HG03196 (cell line): Measurements from ENCODE around the gene KCNIP1.

ENCODE experiments used
- ATAC-seq: cut with Tn5 transposase; IDR thresholded peaks from one replicate; pipeline ENCODE4 v1.9.1; 2021; ENCODE audit not compliant: unreplicated experiment

The KCNIP1 gene

GRCh38 chr5:170562166-170562874 is 58.5 kb downstream of the KCNIP1 start:
- no peak for ATAC-seq

DNA sequence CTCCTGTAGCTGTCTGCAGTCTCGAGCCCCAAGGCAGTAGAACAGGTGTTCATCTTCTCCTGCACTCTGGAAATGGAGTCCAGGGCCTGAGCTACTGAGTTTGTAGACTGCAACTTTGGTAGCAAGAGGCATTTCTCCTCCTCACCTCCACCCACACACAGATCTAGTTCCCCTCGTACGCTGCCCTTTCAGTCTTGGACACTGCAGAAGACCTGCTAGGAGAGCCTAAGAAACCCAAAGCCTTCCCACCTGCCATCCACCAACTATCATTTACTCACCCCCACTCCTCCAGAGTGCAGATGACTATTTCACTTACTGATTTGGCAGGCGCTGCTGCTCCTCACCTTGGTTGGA is 59.0 kb downstream of the KCNIP1 start:
- no peak for ATAC-seq

- ATAC-seq: no peak
Observed at GRCh38 chr5:170563824-170564567, 60.2 kb downstream of the KCNIP1 start.

DNA sequence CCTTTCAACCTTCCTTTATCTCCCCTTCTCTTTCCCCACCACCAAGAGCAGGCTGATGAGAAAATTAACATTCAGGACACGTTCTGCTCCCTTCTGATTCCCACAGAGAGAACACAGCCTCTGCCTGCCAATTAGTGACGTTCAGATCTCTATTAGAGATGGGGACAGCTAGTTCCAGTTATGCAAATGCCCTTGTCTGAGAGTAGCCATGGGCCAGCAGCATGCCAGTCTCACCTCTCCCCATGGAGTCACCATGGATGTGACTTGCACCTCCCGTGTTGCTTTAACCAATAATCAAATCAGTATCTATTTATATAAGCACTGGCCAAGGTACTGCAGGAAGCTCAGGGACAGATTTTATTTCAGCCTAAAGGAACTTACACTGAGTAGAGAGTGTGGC is 61.3 kb downstream of the KCNIP1 start:
- no peak for ATAC-seq

GRCh38 chr5:170569101-170569500 is 65.3 kb downstream of the KCNIP1 start:
- no peak for ATAC-seq

- no peak for ATAC-seq
Observed at GRCh38 chr5:170570476-170570875, 66.7 kb downstream of the KCNIP1 start.

GRCh38 chr5:170571281-170571731 is 67.5 kb downstream of the KCNIP1 start:
- ATAC-seq: no peak

DNA sequence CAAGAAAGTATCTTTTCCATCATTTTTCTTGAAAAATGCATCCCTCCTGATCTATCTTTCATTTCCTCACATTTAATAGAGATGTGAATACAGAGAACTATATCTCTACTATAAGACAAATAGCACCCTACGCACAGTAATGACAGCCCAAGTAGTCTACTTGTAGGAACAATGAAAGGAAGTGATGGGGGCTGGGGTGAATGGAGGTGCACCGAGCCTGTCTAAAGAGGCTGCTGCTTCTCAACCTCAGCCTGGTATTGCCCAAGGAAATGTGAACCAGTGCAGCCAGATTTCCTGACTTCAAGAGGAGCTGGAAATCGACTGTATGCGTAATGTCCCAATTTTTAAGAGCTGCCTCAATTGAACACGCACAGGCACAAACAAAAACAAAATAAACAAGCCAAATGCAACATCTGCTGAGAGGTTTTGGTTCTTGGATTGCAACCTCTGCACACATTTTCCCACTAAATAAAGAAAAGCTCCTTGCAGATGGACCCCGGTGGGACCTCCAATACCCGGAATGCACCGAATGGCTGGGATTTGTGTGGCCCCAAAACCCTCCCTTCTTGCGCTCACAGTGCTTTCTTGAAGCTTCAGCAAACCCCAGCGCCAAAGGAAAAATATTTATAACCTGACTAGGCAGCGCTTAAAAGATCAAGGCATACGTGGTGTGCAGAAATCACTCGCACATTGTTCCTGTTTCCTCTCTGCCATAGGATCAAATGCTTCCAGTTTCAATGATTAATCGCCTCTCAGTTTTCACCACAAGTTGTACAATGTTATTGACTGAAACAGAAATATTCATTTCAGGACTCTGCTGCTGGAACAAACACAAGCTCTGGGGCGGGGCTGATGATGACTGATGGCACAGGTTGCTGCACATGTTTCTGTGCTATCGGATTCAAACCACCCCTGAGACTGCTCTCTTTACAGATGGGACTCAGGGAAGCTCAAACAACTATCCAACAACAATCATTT is 68.3 kb downstream of the KCNIP1 start:
- peak; percentile 97 for ATAC-seq

GRCh38 chr5:170573114-170573513 is 69.3 kb downstream of the KCNIP1 start:
- no peak for ATAC-seq

DNA sequence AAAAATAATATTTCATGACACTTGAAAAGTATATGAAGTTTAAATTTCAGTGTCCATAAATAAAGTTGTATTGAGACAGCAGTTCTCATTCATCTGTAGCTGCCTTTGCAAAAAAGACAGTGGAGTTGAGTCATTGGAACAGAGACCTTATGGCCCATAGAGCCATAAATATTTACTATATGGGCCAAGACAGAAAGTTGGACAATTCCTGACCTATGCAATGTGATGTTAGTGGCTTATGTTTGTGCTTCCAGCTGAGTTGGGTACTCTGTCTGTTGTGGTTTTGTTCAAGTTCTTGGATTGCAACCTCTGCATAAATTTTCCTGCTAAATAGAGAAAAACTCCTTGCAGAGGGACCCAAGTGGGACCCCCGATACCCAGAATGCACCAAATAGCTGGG is 69.8 kb downstream of the KCNIP1 start:
- no peak for ATAC-seq

- no peak for ATAC-seq
Observed at GRCh38 chr5:170576602-170577535, 73.0 kb downstream of the KCNIP1 start.

- ATAC-seq: no peak
Observed at GRCh38 chr5:170579601-170580000, 75.8 kb downstream of the KCNIP1 start.

- ATAC-seq: no peak
Observed at GRCh38 chr5:170581211-170581610, 77.4 kb downstream of the KCNIP1 start.

DNA sequence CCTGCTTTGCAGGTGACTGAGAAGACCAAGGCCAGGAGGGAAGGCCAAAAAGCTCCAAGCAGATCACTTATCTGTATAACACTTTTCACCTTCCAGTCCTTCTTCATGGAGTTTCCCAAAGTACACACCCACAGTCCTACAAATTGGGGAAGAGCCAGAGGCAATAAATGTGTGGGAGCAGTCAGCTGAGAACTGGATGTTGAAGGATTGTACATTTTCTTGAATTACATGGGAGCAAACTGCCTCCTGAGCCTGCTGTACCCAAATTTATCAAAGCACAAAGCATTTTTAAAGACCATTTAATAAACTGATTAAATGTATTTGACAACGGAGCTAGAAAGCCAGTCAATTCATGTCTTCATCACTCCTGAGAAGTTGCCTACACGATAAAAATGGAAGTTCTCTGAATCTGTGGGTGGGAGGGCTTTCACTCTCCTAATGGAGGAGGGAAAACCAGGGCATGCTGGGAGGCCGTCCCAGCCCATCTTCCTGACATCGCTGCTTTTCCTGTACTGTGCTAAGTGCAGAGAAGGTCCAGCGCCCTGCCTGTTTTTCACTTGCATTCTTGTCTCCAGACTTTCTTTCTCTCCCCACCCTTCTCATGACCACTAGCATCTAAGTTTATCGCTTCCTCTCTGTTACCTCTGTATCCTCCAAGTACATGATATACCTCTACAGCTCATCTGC is 79.0 kb downstream of the KCNIP1 start:
- no peak for ATAC-seq

- no peak for ATAC-seq
Observed at GRCh38 chr5:170584003-170584402, 80.2 kb downstream of the KCNIP1 start.

DNA sequence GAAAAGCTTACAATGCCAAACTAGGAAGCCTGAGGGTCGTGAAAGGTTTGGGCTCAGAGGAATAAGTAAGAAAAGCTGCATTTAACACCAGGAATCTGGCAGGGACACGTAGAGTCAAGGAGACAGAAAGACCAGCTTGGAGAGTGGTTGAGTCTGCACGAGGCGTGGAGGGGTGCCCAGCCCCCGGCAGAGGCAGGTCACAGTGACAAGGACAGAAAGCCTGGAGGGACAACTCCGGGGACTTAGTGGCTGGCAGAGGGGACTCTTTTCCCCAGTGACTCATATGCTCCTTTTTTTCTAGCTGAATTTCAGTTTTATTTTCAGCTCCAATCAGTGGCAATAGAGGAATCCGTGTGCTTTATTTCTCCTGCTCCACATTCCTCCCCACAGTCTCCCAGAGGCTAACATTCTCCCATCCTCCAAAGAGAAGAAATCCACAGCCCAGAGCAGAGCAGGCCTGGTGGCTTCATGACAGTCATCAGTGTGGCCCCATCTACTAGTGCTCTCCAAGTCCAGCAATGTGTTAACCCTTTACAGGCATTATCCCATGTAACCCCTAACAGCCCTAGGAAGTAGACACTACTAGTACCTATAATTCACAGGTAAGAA is 80.7 kb downstream of the KCNIP1 start:
- ATAC-seq: no peak

DNA sequence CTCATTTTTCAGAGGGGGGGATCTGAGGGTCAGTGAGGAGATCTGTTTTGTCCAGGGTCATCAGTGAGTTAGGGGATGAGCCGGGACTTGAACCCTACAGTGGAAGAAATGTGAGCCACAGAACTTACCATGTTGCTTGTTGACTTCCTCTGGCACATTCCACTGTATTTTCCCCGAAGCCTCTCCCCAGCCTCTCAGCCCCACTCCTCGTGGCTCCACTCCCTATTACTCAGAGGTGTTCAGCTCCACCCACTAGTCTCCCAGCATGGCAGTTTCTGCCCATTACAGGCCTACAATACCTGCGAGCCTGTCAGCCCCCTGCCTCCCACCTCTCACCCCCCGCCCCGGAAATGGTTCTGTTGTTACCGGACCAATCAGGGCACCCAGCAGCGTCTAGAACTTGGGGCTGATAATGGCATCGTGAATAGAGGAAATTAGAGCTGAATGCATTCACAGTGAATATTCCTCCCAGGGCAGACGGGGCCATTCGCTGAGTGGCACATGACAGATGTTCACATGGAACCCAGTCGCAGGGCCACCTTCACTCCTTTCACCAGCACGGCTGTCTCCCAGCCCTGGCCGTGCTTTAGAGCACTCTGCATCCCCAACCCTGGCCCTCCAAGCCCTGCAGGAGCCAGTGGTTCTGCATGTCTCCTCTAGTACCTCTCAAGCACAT is 81.6 kb downstream of the KCNIP1 start:
- no peak for ATAC-seq

DNA sequence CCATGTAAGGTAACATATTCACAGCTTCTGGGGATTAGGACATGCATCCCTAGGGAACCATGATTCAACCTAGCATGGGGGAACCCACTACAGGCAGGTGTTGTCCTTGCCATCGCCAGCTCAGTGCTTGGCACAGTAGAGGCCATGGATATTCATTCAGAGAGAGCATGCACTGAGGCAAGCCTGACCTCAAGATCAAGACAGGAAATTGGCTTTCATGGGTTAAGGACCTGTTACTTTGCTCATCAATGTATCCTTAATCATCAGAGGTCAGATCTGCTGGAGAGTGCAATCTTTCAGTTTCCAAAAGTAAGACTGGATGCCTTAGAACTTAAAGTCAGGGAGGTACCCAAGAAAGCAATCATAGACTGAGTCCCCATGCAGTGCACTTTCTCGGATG is 84.0 kb downstream of the KCNIP1 start:
- ATAC-seq: no peak

DNA sequence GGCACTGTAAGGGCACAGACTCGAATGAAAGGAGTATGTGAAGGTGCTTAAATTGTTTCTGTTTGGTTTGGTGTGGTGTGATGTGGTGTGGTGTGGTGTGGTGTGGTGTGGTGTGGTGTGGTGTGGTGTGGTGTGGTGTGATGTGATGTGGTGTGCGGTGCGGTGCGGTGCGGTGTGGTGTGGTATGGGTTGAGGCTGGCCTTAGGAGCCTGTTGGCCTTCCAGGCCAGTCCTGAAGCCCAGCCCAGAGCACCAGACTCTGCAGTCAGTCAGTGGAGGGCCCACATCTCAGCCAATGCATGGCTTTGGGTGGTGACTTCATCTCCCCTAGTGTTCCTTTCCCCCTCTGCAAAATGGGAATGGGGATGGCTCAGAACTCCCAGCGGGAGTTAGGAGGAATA is 85.8 kb downstream of the KCNIP1 start:
- no peak for ATAC-seq
